ENCODE measurements around the gene OR2A25. TPM values are rescaled to one million over a fixed set of nuclear protein-coding genes. Genes with fewer than 3 reads are reported as not detected.

Gene OR2A25
- total RNA-seq, 1 donor from 2014 or later, result not detected

DNA sequence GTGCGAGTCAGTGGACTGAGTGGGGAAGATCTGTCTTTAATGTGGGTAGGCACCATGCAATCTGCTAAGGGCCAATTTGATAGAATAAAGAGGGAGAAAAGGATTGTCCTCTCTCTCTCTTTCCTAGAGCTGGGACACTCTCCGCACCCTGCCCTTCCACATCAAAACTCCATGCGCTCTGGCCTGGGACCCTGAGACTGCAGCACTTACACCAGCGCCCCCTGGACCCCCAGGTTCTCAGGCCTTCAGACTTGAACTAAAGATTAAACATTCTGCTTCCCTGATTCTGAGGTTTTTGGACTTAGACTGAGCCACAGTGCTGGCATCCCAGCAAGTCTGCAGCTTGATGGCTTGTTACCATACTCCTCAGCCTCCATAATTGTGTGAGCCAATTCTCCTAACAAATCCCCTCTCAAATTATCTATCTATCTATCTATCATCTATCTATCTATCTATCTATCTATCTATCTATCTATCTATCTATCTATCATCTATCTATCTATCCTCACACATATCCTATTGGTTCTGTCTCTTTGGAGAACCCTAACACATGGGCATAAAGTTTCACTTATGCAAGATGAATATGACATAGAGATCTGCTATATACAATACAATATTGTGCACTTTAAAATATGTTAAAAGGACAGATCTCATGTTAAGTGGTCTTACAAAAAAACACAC, 43.3 kb upstream of the OR2A25 start:
- no peaks in the 10 kb centered on the region for H3K36me3 Mint-ChIP-seq (ENCODE audit: unreplicated experiment)
- H3K27ac Mint-ChIP-seq (ENCODE audit: unreplicated experiment), result no peak overlapping the region
- no peak for DNase-seq (ENCODE audit: extremely low spot score, unreplicated experiment)
- H3K9me3 Mint-ChIP-seq (ENCODE audit: unreplicated experiment), result no peaks in the 10 kb centered on the region
- H3K4me3 Mint-ChIP-seq (ENCODE audit: unreplicated experiment), result no peak overlapping the region
- peaks cover 22% of the 10 kb centered on the region for H3K27me3 Mint-ChIP-seq (ENCODE audit: unreplicated experiment)
- no peaks in the 10 kb centered on the region for H3K4me1 Mint-ChIP-seq (ENCODE audit: unreplicated experiment)
- no peak for TF ChIP-seq CTCF (IDR thresholded peaks at IDR 0.05)

- peak; percentile 67 for TF ChIP-seq CTCF (IDR thresholded peaks at IDR 0.05)
- Mint-ChIP-seq H3K9me3 (ENCODE audit: unreplicated experiment) (no peaks in the 10 kb centered on the region), H3K4me1 (ENCODE audit: unreplicated experiment) (no peaks in the 10 kb centered on the region), H3K4me3 (ENCODE audit: unreplicated experiment) (no peak overlapping the region), H3K27me3 (ENCODE audit: unreplicated experiment) (peaks cover 28% of the 10 kb centered on the region), H3K27ac (ENCODE audit: unreplicated experiment) (no peak overlapping the region), H3K36me3 (ENCODE audit: unreplicated experiment) (no peaks in the 10 kb centered on the region)
- no peak for DNase-seq (ENCODE audit: extremely low spot score, unreplicated experiment)
These were observed 42.5 kb upstream of the OR2A25 start for GRCh38 chr7:144027070-144027469.

DNA sequence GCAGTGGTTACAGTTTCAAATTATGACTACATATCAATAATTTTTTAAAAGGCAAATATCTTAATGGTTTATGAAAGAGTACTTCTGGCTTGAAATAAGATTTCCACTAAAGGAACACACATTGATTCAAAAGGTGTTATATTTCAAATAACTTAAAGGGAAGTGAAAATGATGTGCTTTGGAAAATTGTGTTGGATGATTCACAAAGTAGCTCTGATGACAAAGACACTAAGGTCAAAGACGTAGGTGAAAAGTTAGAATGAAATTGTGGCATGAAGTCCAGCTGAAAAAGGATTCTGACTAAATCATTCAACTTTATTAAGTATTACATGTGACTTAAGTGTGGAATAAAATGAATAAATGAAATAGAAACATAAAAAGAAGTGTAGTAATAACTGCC, 41.6 kb upstream of the OR2A25 start:
- Mint-ChIP-seq H3K9me3 (ENCODE audit: unreplicated experiment) (no peaks in the 10 kb centered on the region), H3K27me3 (ENCODE audit: unreplicated experiment) (peaks cover 35% of the 10 kb centered on the region), H3K27ac (ENCODE audit: unreplicated experiment) (no peak overlapping the region), H3K4me3 (ENCODE audit: unreplicated experiment) (no peak overlapping the region), H3K36me3 (ENCODE audit: unreplicated experiment) (no peaks in the 10 kb centered on the region), H3K4me1 (ENCODE audit: unreplicated experiment) (no peaks in the 10 kb centered on the region)
- TF ChIP-seq CTCF (IDR thresholded peaks at IDR 0.05), result no peak
- DNase-seq (ENCODE audit: extremely low spot score, unreplicated experiment), result no peak

GRCh38 chr7:144028547-144028946, 41.1 kb upstream of the OR2A25 start:
- no peak for DNase-seq (ENCODE audit: extremely low spot score, unreplicated experiment)
- Mint-ChIP-seq H3K27me3 (ENCODE audit: unreplicated experiment) (peaks cover 38% of the 10 kb centered on the region), H3K4me3 (ENCODE audit: unreplicated experiment) (no peak overlapping the region), H3K36me3 (ENCODE audit: unreplicated experiment) (no peaks in the 10 kb centered on the region), H3K27ac (ENCODE audit: unreplicated experiment) (no peak overlapping the region), H3K4me1 (ENCODE audit: unreplicated experiment) (no peaks in the 10 kb centered on the region), H3K9me3 (ENCODE audit: unreplicated experiment) (no peaks in the 10 kb centered on the region)
- TF ChIP-seq CTCF (IDR thresholded peaks at IDR 0.05), result no peak

GRCh38 chr7:144032516-144032915, 37.1 kb upstream of the OR2A25 start:
- Mint-ChIP-seq H3K27ac (ENCODE audit: unreplicated experiment) (no peak overlapping the region), H3K9me3 (ENCODE audit: unreplicated experiment) (no peaks in the 10 kb centered on the region), H3K4me1 (ENCODE audit: unreplicated experiment) (no peaks in the 10 kb centered on the region), H3K36me3 (ENCODE audit: unreplicated experiment) (no peaks in the 10 kb centered on the region), H3K27me3 (ENCODE audit: unreplicated experiment) (peaks cover 51% of the 10 kb centered on the region), H3K4me3 (ENCODE audit: unreplicated experiment) (no peak overlapping the region)
- TF ChIP-seq CTCF (IDR thresholded peaks at IDR 0.05), result no peak
- no peak for DNase-seq (ENCODE audit: extremely low spot score, unreplicated experiment)
